ENCODE measurements around the gene SNX25.

DNA sequence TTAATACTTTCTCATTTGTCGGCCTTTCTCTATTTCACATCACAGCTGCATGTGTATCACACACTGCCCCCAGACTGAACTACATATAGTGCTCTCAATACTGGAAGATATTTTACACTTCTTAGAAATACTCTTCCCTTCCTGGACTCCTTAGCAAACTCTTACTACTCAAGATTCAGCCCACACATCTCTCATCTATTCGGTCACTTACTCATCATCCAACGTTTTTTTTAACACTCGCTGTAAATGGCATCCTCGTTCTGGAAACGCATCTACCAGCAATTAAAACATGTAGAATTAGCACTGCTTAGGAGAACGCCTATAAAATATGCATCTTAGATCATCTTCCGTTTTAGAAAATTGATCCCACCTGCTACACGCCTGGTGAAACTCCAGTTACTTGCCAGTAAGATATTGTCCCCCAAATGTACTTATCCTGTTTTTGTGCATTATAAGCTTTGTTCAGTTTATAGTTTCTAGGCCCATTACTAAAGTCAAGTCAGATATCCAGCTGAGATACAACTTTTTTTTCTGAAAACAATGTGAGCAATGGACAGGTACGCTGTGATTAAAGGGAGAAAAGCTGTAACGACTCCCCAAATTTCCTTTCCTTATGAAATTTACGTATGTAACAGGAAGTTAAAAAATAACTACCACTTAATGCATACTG is 185.3 kb downstream of the SNX25 start:
- TF ChIP-seq, protein P1, sequence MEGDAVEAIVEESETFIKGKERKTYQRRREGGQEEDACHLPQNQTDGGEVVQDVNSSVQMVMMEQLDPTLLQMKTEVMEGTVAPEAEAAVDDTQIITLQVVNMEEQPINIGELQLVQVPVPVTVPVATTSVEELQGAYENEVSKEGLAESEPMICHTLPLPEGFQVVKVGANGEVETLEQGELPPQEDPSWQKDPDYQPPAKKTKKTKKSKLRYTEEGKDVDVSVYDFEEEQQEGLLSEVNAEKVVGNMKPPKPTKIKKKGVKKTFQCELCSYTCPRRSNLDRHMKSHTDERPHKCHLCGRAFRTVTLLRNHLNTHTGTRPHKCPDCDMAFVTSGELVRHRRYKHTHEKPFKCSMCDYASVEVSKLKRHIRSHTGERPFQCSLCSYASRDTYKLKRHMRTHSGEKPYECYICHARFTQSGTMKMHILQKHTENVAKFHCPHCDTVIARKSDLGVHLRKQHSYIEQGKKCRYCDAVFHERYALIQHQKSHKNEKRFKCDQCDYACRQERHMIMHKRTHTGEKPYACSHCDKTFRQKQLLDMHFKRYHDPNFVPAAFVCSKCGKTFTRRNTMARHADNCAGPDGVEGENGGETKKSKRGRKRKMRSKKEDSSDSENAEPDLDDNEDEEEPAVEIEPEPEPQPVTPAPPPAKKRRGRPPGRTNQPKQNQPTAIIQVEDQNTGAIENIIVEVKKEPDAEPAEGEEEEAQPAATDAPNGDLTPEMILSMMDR (IDR thresholded peaks at IDR 0.05) = no peak
- no peak for TF ChIP-seq POLR2A (IDR thresholded peaks at IDR 0.05)

Measured in esophagus squamous epithelium (tissue), 4 donors.